Measurements from ENCODE around the gene FAR1. TPM values are rescaled to one million over a fixed set of nuclear protein-coding genes. Genes with fewer than 3 reads are reported as not detected.
"Not testable (repeated sequence)": the region's sequence is repeated elsewhere in the genome, so short reads cannot be mapped to it uniquely, and the experiment has no call there.

FAR1 gene
- total RNA-seq, 2 donors from 2014 or later, result 33.7 to 54.9 TPM

GRCh38 chr11:13734530-13734929 lies 66.1 kb downstream of the FAR1 start:
- no peaks in the 10 kb centered on the region for H3K36me3 Mint-ChIP-seq
- ATAC-seq, result no peak
- no peak for DNase-seq (ENCODE audit: low spot score in 2 of 2)
- H3K9me3 Mint-ChIP-seq, result no peaks in the 10 kb centered on the region
- no peak overlapping the region for H3K27ac Mint-ChIP-seq

- Mint-ChIP-seq H3K36me3 (no peaks in the 10 kb centered on the region), H3K9me3 (no peaks in the 10 kb centered on the region), H3K27ac (no peak overlapping the region)
- no peak for ATAC-seq
- no peak for DNase-seq (ENCODE audit: low spot score in 2 of 2)
These were observed 76.7 kb downstream of the FAR1 start for GRCh38 chr11:13745165-13745564.

- DNase-seq (ENCODE audit: low spot score in 2 of 2); ATAC-seq; H3K9me3 Mint-ChIP-seq; H3K27ac Mint-ChIP-seq; H3K36me3 Mint-ChIP-seq: not testable (repeated sequence)
These were observed 84.8 kb downstream of the FAR1 start for GRCh38 chr11:13753316-13753715.

GRCh38 chr11:13759050-13759449 lies 90.6 kb downstream of the FAR1 start:
- no peaks in the 10 kb centered on the region for H3K9me3 Mint-ChIP-seq
- no peak for DNase-seq (ENCODE audit: low spot score in 2 of 2)
- H3K27ac Mint-ChIP-seq, result no peak overlapping the region
- ATAC-seq, result no peak
- H3K36me3 Mint-ChIP-seq, result no peaks in the 10 kb centered on the region

GRCh38 chr11:13760115-13760514 lies 91.6 kb downstream of the FAR1 start:
- ATAC-seq (no peak), DNase-seq (ENCODE audit: low spot score in 2 of 2) (no peak)
- no peaks in the 10 kb centered on the region for H3K9me3 Mint-ChIP-seq
- no peak overlapping the region for H3K27ac Mint-ChIP-seq
- no peaks in the 10 kb centered on the region for H3K36me3 Mint-ChIP-seq

- no peaks in the 10 kb centered on the region for H3K9me3 Mint-ChIP-seq
- no peaks in the 10 kb centered on the region for H3K36me3 Mint-ChIP-seq
- ATAC-seq (no peak), DNase-seq (ENCODE audit: low spot score in 2 of 2) (no peak)
- no peak overlapping the region for H3K27ac Mint-ChIP-seq
These were observed 92.8 kb downstream of the FAR1 start for GRCh38 chr11:13761250-13761649.

- ATAC-seq, result no peak
- H3K36me3 Mint-ChIP-seq, result no peaks in the 10 kb centered on the region
- H3K27ac Mint-ChIP-seq, result no peak overlapping the region
- no peaks in the 10 kb centered on the region for H3K9me3 Mint-ChIP-seq
- DNase-seq (ENCODE audit: low spot score in 2 of 2), result no peak
These were observed 93.2 kb downstream of the FAR1 start for GRCh38 chr11:13761716-13762115.

GRCh38 chr11:13762718-13763117 lies 94.2 kb downstream of the FAR1 start:
- no peak for DNase-seq (ENCODE audit: low spot score in 2 of 2)
- Mint-ChIP-seq H3K36me3 (no peaks in the 10 kb centered on the region), H3K9me3 (no peaks in the 10 kb centered on the region), H3K27ac (no peak overlapping the region)
- ATAC-seq, result no peak

GRCh38 chr11:13763341-13763740 lies 94.9 kb downstream of the FAR1 start:
- DNase-seq (ENCODE audit: low spot score in 2 of 2) (no peak), ATAC-seq (no peak)
- Mint-ChIP-seq H3K9me3 (no peaks in the 10 kb centered on the region), H3K36me3 (no peaks in the 10 kb centered on the region), H3K27ac (no peak overlapping the region)

- H3K9me3 Mint-ChIP-seq, result no peaks in the 10 kb centered on the region
- no peak overlapping the region for H3K27ac Mint-ChIP-seq
- ATAC-seq, result no peak
- no peaks in the 10 kb centered on the region for H3K36me3 Mint-ChIP-seq
- DNase-seq (ENCODE audit: low spot score in 2 of 2), result no peak
These were observed 97.4 kb downstream of the FAR1 start for GRCh38 chr11:13765886-13766285.

- Mint-ChIP-seq H3K27ac (no peak overlapping the region), H3K9me3 (no peaks in the 10 kb centered on the region), H3K36me3 (no peaks in the 10 kb centered on the region)
- DNase-seq (ENCODE audit: low spot score in 2 of 2) (no peak), ATAC-seq (no peak)
These were observed 99.0 kb downstream of the FAR1 start for GRCh38 chr11:13767471-13767870.

GRCh38 chr11:13769188-13769587 lies 100.7 kb downstream of the FAR1 start:
- H3K9me3 Mint-ChIP-seq, result no peaks in the 10 kb centered on the region
- DNase-seq (ENCODE audit: low spot score in 2 of 2) (no peak), ATAC-seq (no peak)
- H3K36me3 Mint-ChIP-seq, result no peaks in the 10 kb centered on the region
- H3K27ac Mint-ChIP-seq, result no peak overlapping the region

- no peaks in the 10 kb centered on the region for H3K36me3 Mint-ChIP-seq
- DNase-seq (ENCODE audit: low spot score in 2 of 2) (no peak), ATAC-seq (no peak)
- H3K9me3 Mint-ChIP-seq, result no peaks in the 10 kb centered on the region
- no peak overlapping the region for H3K27ac Mint-ChIP-seq
These were observed 102.7 kb downstream of the FAR1 start for GRCh38 chr11:13771151-13771550.

GRCh38 chr11:13772223-13773046 lies 104.0 kb downstream of the FAR1 start:
- Mint-ChIP-seq H3K9me3 (no peaks in the 10 kb centered on the region), H3K27ac (no peak overlapping the region), H3K36me3 (no peaks in the 10 kb centered on the region)
- DNase-seq (ENCODE audit: low spot score in 2 of 2), result peak in 1 of 2 donors; percentile 40
- peak; percentile 69 to 74 for ATAC-seq

- Mint-ChIP-seq H3K9me3 (no peaks in the 10 kb centered on the region), H3K36me3 (no peaks in the 10 kb centered on the region), H3K27ac (no peak overlapping the region)
- ATAC-seq, result peak; percentile 26 to 29
- no peak for DNase-seq (ENCODE audit: low spot score in 2 of 2)
These were observed 107.0 kb downstream of the FAR1 start for GRCh38 chr11:13775471-13775870.

GRCh38 chr11:13776134-13776815 lies 107.8 kb downstream of the FAR1 start:
- ATAC-seq (peak; percentile 46 to 65), DNase-seq (ENCODE audit: low spot score in 2 of 2) (peak in 1 of 2 donors; percentile 11)
- H3K9me3 Mint-ChIP-seq, result no peaks in the 10 kb centered on the region
- no peaks in the 10 kb centered on the region for H3K36me3 Mint-ChIP-seq
- H3K27ac Mint-ChIP-seq, result no peak overlapping the region

GRCh38 chr11:13777341-13777985 lies 109.0 kb downstream of the FAR1 start:
- no peak for DNase-seq (ENCODE audit: low spot score in 2 of 2)
- H3K9me3 Mint-ChIP-seq, result no peaks in the 10 kb centered on the region
- H3K36me3 Mint-ChIP-seq, result no peaks in the 10 kb centered on the region
- no peak for ATAC-seq
- H3K27ac Mint-ChIP-seq, result no peak overlapping the region
